ENCODE measurements around the gene DCLK2. TPM values are rescaled to one million over a fixed set of nuclear protein-coding genes. Genes with fewer than 3 reads are reported as not detected.

DCLK2 gene
- total and polyA plus RNA-seq, 2 of the 8 experiments (the other 6 are each of a cell fraction or from before 2014, with no cell fraction given): 0.32 to 0.37 TPM

GRCh38 chr4:150158041-150158440 lies 79.8 kb downstream of the DCLK2 start:
- H2AK5ac ChIP-seq (ENCODE audit: low read depth, low read length): no peak overlapping the region
- WGBS, 2 experiments (ENCODE audit: extremely low coverage in 1 of 2, insufficient coverage in 1 of 2, insufficient read length in 1 of 2, insufficient replicate concordance in 2 of 2, low coverage in 1 of 2, low lambda C conversion rate in 2 of 2, missing lambda C conversion rate in 1 of 2): 93% methylated on average over 1 of the region's 1 CpG; no CpG with 5 or more reads in 1 of the 2 experiments
- no peak for DNase-seq (ENCODE audit: low read depth in 1 of 2, low spot score in 2 of 2)
- H3K4ac ChIP-seq (replicated peaks; ENCODE audit: insufficient read length, low read depth, low read length): no peak overlapping the region
- no peaks in the 10 kb centered on the region for H4K20me1 ChIP-seq (replicated peaks in 1 of 2; ENCODE audit: control insufficient read depth in 1 of 2, insufficient read depth in 2 of 2, low read length in 2 of 2)
- H3K4me3 ChIP-seq (ENCODE audit: extremely low read depth in 1 of 4, insufficient read depth in 2 of 4, low read depth in 3 of 4, low read length in 4 of 4): no peak overlapping the region
- H3K18ac ChIP-seq (ENCODE audit: extremely low read depth, low read length): no peak overlapping the region
- H3K27ac ChIP-seq (ENCODE audit: low read depth, low read length): no peak overlapping the region
- no peaks in the 10 kb centered on the region for H3K9me3 ChIP-seq (ENCODE audit: insufficient read depth in 2 of 2, low read depth in 1 of 2, low read length in 1 of 2)
- H3K27me3 ChIP-seq (replicated peaks in 1 of 4; ENCODE audit: control insufficient read depth in 3 of 4, extremely low read depth in 1 of 4, insufficient read depth in 3 of 4, low read length in 3 of 4): no peaks in the 10 kb centered on the region
- CTCF ChIA-PET (ENCODE audit: partially characterized antibody): interaction anchor here (0.7 to 1.6 kb wide), 4 partner anchors 12 to 86 kb away, joined by 3 to 8 read pairs (median 3); no protein-coding TSS in a partner anchor
- no peak overlapping the region for H2BK120ac ChIP-seq (replicated peaks; ENCODE audit: low read depth, low read length)
- no peak overlapping the region for H2BK15ac ChIP-seq (ENCODE audit: low read length)
- no peaks in the 10 kb centered on the region for H3K79me2 ChIP-seq (ENCODE audit: control insufficient read depth in 1 of 2, insufficient read depth in 2 of 2, low read length in 2 of 2)
- H3K14ac ChIP-seq (ENCODE audit: insufficient read length): no peak overlapping the region
- H2BK20ac ChIP-seq (ENCODE audit: low read length): no peak overlapping the region
- H3K79me1 ChIP-seq (ENCODE audit: low read depth, low read length): no peaks in the 10 kb centered on the region
- POLR2A ChIA-PET (ENCODE audit: partially characterized antibody): no interaction called here
- H4K5ac ChIP-seq (ENCODE audit: insufficient read length, low read depth, low read length): no peak overlapping the region
- no peak for FAIRE-seq
- no peaks in the 10 kb centered on the region for H3K4me1 ChIP-seq (replicated peaks in 1 of 4; ENCODE audit: control insufficient read depth in 3 of 4, insufficient read depth in 4 of 4, low read length in 3 of 4)
- no peak overlapping the region for H2BK5ac ChIP-seq (ENCODE audit: low read depth, low read length)
- no peak overlapping the region for H2BK12ac ChIP-seq (ENCODE audit: low read depth, low read length)
- no peak for TF ChIP-seq SAP30 (IDR thresholded peaks at IDR 0.05; ENCODE audit: insufficient read depth, insufficient replicate concordance, low read length)
- TF ChIP-seq RAD21 (IDR thresholded peaks at IDR 0.05 in 1 of 2, conservative IDR thresholded peaks at IDR 0.05 in 1 of 2; ENCODE audit: low read depth in 2 of 2, low read length in 2 of 2): no peak
- TF ChIP-seq TCF12 (IDR thresholded peaks at IDR 0.05; ENCODE audit: low read depth, low read length): no peak
- TF ChIP-seq CREB1 (IDR thresholded peaks at IDR 0.05): no peak
- no peak for TF ChIP-seq TAF7 (optimal IDR thresholded peaks at IDR 0.05; ENCODE audit: borderline replicate concordance, low read depth, low read length)
- TF ChIP-seq, protein P1, sequence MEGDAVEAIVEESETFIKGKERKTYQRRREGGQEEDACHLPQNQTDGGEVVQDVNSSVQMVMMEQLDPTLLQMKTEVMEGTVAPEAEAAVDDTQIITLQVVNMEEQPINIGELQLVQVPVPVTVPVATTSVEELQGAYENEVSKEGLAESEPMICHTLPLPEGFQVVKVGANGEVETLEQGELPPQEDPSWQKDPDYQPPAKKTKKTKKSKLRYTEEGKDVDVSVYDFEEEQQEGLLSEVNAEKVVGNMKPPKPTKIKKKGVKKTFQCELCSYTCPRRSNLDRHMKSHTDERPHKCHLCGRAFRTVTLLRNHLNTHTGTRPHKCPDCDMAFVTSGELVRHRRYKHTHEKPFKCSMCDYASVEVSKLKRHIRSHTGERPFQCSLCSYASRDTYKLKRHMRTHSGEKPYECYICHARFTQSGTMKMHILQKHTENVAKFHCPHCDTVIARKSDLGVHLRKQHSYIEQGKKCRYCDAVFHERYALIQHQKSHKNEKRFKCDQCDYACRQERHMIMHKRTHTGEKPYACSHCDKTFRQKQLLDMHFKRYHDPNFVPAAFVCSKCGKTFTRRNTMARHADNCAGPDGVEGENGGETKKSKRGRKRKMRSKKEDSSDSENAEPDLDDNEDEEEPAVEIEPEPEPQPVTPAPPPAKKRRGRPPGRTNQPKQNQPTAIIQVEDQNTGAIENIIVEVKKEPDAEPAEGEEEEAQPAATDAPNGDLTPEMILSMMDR (IDR thresholded peaks at IDR 0.05; ENCODE audit: control extremely low read depth in 1 of 3, insufficient read depth in 1 of 3, low read depth in 1 of 3, low read length in 3 of 3): no peak
- TF ChIP-seq CBX8 (IDR thresholded peaks at IDR 0.05; ENCODE audit: borderline replicate concordance, low read depth, low read length): no peak
- no peak for TF ChIP-seq MAFK (IDR thresholded peaks at IDR 0.05; ENCODE audit: low read depth, low read length)
- no peak overlapping the region for H4K91ac ChIP-seq (replicated peaks; ENCODE audit: insufficient read length, low read length)
- no peak overlapping the region for H3K56ac ChIP-seq (replicated peaks; ENCODE audit: insufficient read length, low read depth, low read length)
- no peaks in the 10 kb centered on the region for H3K36me3 ChIP-seq (ENCODE audit: control insufficient read depth in 2 of 4, insufficient read depth in 4 of 4, low read length in 3 of 4)
- no peak overlapping the region for H4K8ac ChIP-seq (ENCODE audit: extremely low read depth, insufficient read depth, low read length)
- no peaks in the 10 kb centered on the region for H3K23me2 ChIP-seq (ENCODE audit: low read depth, low read length)
- H2AFZ ChIP-seq (ENCODE audit: low read length): no peak overlapping the region
- H3K23ac ChIP-seq (ENCODE audit: insufficient read length): no peak overlapping the region
- no peak overlapping the region for H3K4me2 ChIP-seq (ENCODE audit: insufficient read depth in 1 of 2, low read depth in 2 of 2, low read length in 2 of 2)
- no peak overlapping the region for H3K9ac ChIP-seq (replicated peaks in 1 of 4; ENCODE audit: extremely low read depth in 1 of 4, low read depth in 3 of 4, low read length in 3 of 4)
